GM18505 (cell line): ENCODE results near the gene RNASEL.

Source experiments
- ATAC-seq: cut with Tn5 transposase; IDR thresholded peaks from one replicate; pipeline ENCODE4 v1.9.1; 2021; ENCODE audit not compliant: unreplicated experiment
- POLR2A ChIP-seq: IDR thresholded peaks from 4 replicates; pipeline ENCODE4 v1.6.1; 2011; ENCODE audit warnings: borderline replicate concordance; ENCODE audit not compliant: insufficient read depth, insufficient read length; ENCODE audit errors: extremely low read depth

RNASEL gene

GRCh38 chr1:182628657-182629056, 39.6 kb upstream of the RNASEL start:
- no peak for ATAC-seq

DNA sequence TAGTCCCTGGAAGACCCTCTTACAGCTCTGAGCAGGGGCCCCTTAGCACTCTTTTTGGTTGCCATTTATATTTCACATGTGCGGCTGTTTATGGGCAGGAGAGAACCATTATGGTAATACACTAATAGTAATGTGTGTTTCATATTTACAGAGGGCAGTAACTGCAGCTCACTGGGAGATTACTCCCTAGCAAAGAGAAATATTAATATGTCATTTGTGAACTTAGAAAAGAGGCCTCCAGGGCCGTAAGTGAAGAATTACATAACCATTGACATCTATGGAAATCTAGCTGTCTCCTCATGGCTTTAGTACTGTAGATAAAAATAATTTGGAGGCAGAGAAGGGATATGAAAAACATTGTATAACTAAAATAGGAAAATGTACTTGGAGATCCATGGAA, 38.6 kb upstream of the RNASEL start:
- no peak for TF ChIP-seq POLR2A
- ATAC-seq, result no peak

More at GRCh38 chr1:182628657-182629056, 39.6 kb upstream of the RNASEL start:
- TF ChIP-seq POLR2A, result no peak

GRCh38 chr1:182626527-182626926, 37.5 kb upstream of the RNASEL start:
- TF ChIP-seq POLR2A, result no peak
- ATAC-seq, result no peak

GRCh38 chr1:182625719-182626504, 36.9 kb upstream of the RNASEL start:
- no peak for TF ChIP-seq POLR2A
- no peak for ATAC-seq

DNA sequence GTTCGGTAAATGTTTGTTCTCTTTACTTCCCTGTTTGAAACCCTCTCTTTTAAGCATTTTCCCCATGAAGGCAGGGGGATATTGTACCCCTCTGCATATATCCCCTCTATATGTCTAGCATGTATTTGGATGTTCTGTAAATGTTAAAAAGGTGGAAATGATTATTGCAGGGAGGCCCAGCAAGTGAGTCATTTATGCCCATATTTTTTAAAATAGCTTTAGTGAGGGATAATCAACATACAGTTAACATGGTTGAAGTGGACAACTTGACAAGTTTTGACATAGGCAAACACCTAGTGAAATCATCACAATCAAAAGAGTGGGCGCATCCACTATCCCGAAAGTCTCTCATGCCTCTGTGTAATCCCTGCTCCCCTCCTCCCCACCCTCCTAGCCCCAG, 36.0 kb upstream of the RNASEL start:
- no peak for TF ChIP-seq POLR2A
- ATAC-seq, result no peak

GRCh38 chr1:182624577-182624976, 35.5 kb upstream of the RNASEL start:
- no peak for TF ChIP-seq POLR2A
- no peak for ATAC-seq

GRCh38 chr1:182622901-182623528, 34.0 kb upstream of the RNASEL start:
- peak; percentile 54 for ATAC-seq
- no peak for TF ChIP-seq POLR2A

DNA sequence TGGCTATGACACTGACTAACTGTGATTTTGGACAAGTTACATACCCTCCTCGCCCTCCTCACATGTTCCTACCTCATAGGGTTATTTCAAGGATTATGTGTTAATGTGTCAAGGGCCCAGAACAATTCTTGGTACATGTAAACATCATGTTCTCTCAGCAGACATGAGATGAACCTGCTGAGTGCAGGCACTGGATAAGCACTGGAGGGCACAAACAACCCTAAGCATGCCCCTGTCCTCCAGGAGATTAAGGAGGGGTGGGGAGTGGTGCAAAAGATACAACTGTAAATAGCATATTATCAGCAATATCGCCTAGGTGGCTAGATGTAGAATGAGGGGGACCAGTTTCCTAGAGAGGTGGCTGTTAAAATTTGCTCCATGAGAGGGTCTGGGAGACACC, 32.9 kb upstream of the RNASEL start:
- ATAC-seq, result no peak
- TF ChIP-seq POLR2A, result no peak

DNA sequence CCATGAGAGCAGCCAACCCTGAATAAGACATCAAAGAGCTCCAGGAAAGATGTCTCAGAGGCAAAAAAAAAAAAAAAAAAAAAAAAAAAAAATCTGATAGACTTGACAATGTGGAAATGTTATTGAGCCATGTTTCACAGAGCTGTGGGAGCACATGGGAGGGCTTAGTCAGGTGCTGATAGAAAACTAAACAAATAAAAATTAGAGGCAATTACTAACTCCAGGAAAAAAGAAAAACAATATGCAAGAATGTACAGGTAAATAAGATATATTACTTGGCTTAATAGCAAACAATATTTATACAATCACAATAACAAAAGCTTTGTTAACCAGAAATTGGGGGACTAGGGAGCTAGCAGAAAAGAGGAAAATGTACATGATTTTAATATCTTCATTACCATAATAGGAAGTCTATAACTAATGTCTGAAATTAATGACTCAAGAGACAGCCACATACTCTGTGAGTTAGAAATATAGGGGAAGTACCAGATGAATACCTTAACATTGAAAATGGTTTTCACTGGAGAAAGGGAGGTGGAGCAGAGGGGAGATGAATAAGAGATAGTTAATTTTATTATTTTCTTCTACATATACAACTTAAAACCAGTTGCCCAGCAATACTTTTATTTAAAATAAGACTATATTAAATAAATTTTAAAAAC, 32.0 kb upstream of the RNASEL start:
- no peak for TF ChIP-seq POLR2A
- ATAC-seq, result no peak

DNA sequence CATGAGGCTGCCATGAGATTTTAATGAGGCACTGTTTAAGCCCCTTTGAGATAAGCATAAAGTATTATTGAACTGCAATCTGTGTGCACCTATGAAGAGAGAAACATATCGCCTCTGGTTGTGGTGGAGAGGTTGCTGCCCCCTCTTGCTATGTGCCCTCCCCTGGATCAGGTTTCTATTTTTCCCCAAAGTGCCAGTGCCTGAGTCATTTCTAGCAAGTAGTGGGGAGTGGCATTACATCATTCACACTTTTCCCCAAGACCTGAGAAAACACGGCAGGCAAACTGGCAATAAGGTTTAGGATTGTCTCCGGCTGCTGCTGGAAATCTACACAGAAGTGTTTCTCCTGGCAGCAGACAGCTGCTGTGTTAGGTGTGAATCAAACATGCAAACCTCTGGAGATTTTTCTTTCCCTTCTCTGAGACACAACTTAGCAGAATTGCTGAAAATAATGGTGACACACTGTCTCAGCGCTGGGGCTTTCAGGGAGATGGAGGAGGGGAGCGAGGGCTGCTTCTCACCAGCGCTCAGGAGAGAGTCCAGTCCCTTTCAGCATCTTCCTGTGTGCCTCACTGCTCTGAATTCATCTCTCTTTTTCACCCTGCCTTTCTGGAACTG, 28.8 kb upstream of the RNASEL start:
- no peak for TF ChIP-seq POLR2A
- no peak for ATAC-seq

DNA sequence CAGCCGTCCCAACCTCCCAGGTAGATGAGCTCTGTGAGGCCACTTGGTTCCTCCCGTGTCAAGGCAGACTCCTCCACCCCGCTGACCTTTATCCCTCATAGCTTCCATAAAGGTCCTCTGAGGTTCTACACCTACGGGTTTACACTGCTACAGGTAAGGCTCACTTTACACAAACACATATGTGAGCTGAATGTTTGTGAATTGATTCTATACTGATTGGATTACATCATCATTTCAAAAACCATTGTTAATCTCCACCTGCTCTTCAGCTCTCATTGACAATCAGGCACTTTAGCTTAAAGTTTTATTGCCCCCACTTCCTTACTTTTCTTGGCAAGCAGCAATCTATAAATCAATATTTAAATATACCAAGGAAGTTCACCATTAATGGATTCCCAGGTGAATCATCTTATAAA, 28.0 kb upstream of the RNASEL start:
- no peak for ATAC-seq
- TF ChIP-seq POLR2A, result no peak

GRCh38 chr1:182616130-182617013, 27.3 kb upstream of the RNASEL start:
- ATAC-seq, result peak; percentile 64
- peak; percentile 43 for TF ChIP-seq POLR2A
